ENCODE results near the gene RGS7.

Gene RGS7

DNA sequence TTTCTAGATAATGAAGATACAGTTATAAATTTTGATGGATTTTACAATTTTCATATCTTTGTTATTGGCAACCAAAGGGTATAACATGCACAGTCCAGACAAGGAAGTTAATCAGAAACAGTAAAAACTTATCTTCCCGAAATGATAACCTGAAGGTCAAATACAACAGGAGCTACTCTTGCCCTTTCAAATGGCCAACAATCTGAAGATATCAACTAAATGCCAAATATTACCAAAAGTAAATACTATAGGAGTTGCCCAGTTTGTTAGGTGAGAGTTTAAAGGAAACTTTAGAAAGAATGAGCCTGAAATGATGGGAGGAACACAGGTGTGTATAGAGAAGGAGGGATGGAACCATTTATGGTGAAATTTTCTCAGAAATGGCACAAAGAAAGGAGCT, 153.2 kb downstream of the RGS7 start:
- Histone ChIP-seq H4K8ac (ENCODE audit: low read depth, low read length) (no peak overlapping the region), H3K23ac (ENCODE audit: low read length) (no peak overlapping the region), H3K36me3 (ENCODE audit: control insufficient read depth, insufficient read depth, low read length) (no peaks in the 10 kb centered on the region), H3K27me3 (ENCODE audit: insufficient read depth, low read length, poor library complexity) (no peaks in the 10 kb centered on the region), H3K4me2 (ENCODE audit: low read length) (no peak overlapping the region), H3K79me1 (ENCODE audit: low read length) (no peaks in the 10 kb centered on the region), H3K56ac (ENCODE audit: low read length) (no peak overlapping the region), H3K4me1 (ENCODE audit: control insufficient read depth, low read depth, low read length) (no peaks in the 10 kb centered on the region), H3K4me3 (ENCODE audit: low read length) (no peak overlapping the region), H3K4ac (ENCODE audit: low read depth, low read length) (no peak overlapping the region), H2BK15ac (replicated peaks; ENCODE audit: low read depth) (no peak overlapping the region), H3K18ac (ENCODE audit: low read length) (no peak overlapping the region), H2AK5ac (ENCODE audit: low read length) (no peak overlapping the region), H2BK120ac (ENCODE audit: low read depth, low read length) (no peak overlapping the region), H2BK5ac (ENCODE audit: low read length) (no peak overlapping the region), H3K9ac (ENCODE audit: low read length) (no peak overlapping the region), H3K27ac (ENCODE audit: low read depth, low read length) (no peak overlapping the region), H3K79me2 (ENCODE audit: control insufficient read depth, insufficient read depth, low read length) (no peaks in the 10 kb centered on the region), H4K5ac (ENCODE audit: low read length) (no peak overlapping the region)
- DNase-seq: no peak
- no CpG with 5 or more reads among the region's 1 CpG for WGBS (ENCODE audit: extremely low coverage, insufficient coverage, low lambda C conversion rate)

GRCh38 chr1:241202401-241202800, 154.6 kb downstream of the RGS7 start:
- peak; percentile 40 for DNase-seq
- no CpG with 5 or more reads among the region's 4 CpGs for WGBS (ENCODE audit: extremely low coverage, insufficient coverage, low lambda C conversion rate)
- Histone ChIP-seq H3K79me2 (ENCODE audit: control insufficient read depth, insufficient read depth, low read length) (no peaks in the 10 kb centered on the region), H3K18ac (ENCODE audit: low read length) (no peak overlapping the region), H3K4me2 (ENCODE audit: low read length) (no peak overlapping the region), H3K4me1 (ENCODE audit: control insufficient read depth, low read depth, low read length) (no peaks in the 10 kb centered on the region), H2AK5ac (ENCODE audit: low read length) (no peak overlapping the region), H3K27ac (ENCODE audit: low read depth, low read length) (no peak overlapping the region), H3K27me3 (ENCODE audit: insufficient read depth, low read length, poor library complexity) (no peaks in the 10 kb centered on the region), H3K4me3 (ENCODE audit: low read length) (no peak overlapping the region), H3K23ac (ENCODE audit: low read length) (no peak overlapping the region), H2BK15ac (replicated peaks; ENCODE audit: low read depth) (no peak overlapping the region), H3K4ac (ENCODE audit: low read depth, low read length) (no peak overlapping the region), H2BK5ac (ENCODE audit: low read length) (no peak overlapping the region), H4K5ac (ENCODE audit: low read length) (no peak overlapping the region), H3K9ac (ENCODE audit: low read length) (no peak overlapping the region), H3K79me1 (ENCODE audit: low read length) (no peaks in the 10 kb centered on the region), H3K56ac (ENCODE audit: low read length) (no peak overlapping the region), H4K8ac (ENCODE audit: low read depth, low read length) (no peak overlapping the region), H3K36me3 (ENCODE audit: control insufficient read depth, insufficient read depth, low read length) (no peaks in the 10 kb centered on the region), H2BK120ac (ENCODE audit: low read depth, low read length) (no peak overlapping the region)

DNA sequence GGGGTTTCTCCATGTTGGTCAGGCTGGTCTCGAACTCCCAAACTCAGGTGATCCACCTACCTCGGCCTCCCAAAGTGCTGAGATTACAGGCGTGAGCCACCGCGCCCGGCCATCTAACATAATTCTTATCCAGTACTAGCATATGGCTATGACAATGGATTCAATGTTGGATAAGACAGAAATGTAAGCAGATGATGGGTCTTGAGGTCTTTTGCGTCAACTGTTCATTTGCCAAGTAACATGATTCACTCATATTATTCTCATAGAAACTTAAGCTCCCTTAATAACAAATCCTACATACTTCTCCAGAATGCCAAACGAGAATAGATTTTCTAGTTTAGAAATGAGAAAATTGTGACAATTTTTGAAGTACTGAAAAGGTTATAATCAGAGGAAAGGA, 170.3 kb downstream of the RGS7 start:
- WGBS (ENCODE audit: extremely low coverage, insufficient coverage, low lambda C conversion rate): no CpG with 5 or more reads among the region's 8 CpGs
- no peak overlapping the region for H3K4me2 ChIP-seq (ENCODE audit: low read length)

GRCh38 chr1:241181971-241182370, 175.0 kb downstream of the RGS7 start:
- Histone ChIP-seq H3K36me3 (ENCODE audit: control insufficient read depth, insufficient read depth, low read length) (no peaks in the 10 kb centered on the region), H2BK15ac (replicated peaks; ENCODE audit: low read depth) (no peak overlapping the region), H4K8ac (ENCODE audit: low read depth, low read length) (no peak overlapping the region), H4K5ac (ENCODE audit: low read length) (no peak overlapping the region), H3K23ac (ENCODE audit: low read length) (no peak overlapping the region), H3K4me1 (ENCODE audit: control insufficient read depth, low read depth, low read length) (no peaks in the 10 kb centered on the region), H3K56ac (ENCODE audit: low read length) (no peak overlapping the region), H3K4me3 (ENCODE audit: low read length) (no peak overlapping the region), H3K18ac (ENCODE audit: low read length) (no peak overlapping the region), H3K79me1 (ENCODE audit: low read length) (no peaks in the 10 kb centered on the region), H3K27ac (ENCODE audit: low read depth, low read length) (no peak overlapping the region), H3K27me3 (ENCODE audit: insufficient read depth, low read length, poor library complexity) (no peaks in the 10 kb centered on the region), H3K4ac (ENCODE audit: low read depth, low read length) (no peak overlapping the region), H3K4me2 (ENCODE audit: low read length) (no peak overlapping the region), H2BK120ac (ENCODE audit: low read depth, low read length) (no peak overlapping the region), H3K9ac (ENCODE audit: low read length) (no peak overlapping the region), H2AK5ac (ENCODE audit: low read length) (no peak overlapping the region), H3K79me2 (ENCODE audit: control insufficient read depth, insufficient read depth, low read length) (no peaks in the 10 kb centered on the region), H2BK5ac (ENCODE audit: low read length) (no peak overlapping the region)
- WGBS (ENCODE audit: extremely low coverage, insufficient coverage, low lambda C conversion rate): no CpG with 5 or more reads among the region's 5 CpGs
- DNase-seq: no peak

More for the DNA sequence above, 170.3 kb downstream of the RGS7 start:
- Histone ChIP-seq H3K4me1 (ENCODE audit: control insufficient read depth, low read depth, low read length) (no peaks in the 10 kb centered on the region), H3K79me1 (ENCODE audit: low read length) (no peaks in the 10 kb centered on the region), H2BK5ac (ENCODE audit: low read length) (no peak overlapping the region), H4K5ac (ENCODE audit: low read length) (no peak overlapping the region), H3K4ac (ENCODE audit: low read depth, low read length) (no peak overlapping the region), H4K8ac (ENCODE audit: low read depth, low read length) (no peak overlapping the region), H2BK15ac (replicated peaks; ENCODE audit: low read depth) (no peak overlapping the region), H3K36me3 (ENCODE audit: control insufficient read depth, insufficient read depth, low read length) (no peaks in the 10 kb centered on the region), H3K23ac (ENCODE audit: low read length) (no peak overlapping the region), H3K56ac (ENCODE audit: low read length) (no peak overlapping the region), H3K79me2 (ENCODE audit: control insufficient read depth, insufficient read depth, low read length) (no peaks in the 10 kb centered on the region), H3K27me3 (ENCODE audit: insufficient read depth, low read length, poor library complexity) (no peaks in the 10 kb centered on the region), H3K18ac (ENCODE audit: low read length) (no peak overlapping the region), H2AK5ac (ENCODE audit: low read length) (no peak overlapping the region), H3K27ac (ENCODE audit: low read depth, low read length) (no peak overlapping the region), H3K9ac (ENCODE audit: low read length) (no peak overlapping the region), H2BK120ac (ENCODE audit: low read depth, low read length) (no peak overlapping the region), H3K4me3 (ENCODE audit: low read length) (no peak overlapping the region)
- no peak for DNase-seq

GRCh38 chr1:241181471-241181870, 175.5 kb downstream of the RGS7 start:
- no peaks in the 10 kb centered on the region for H3K36me3 ChIP-seq (ENCODE audit: control insufficient read depth, insufficient read depth, low read length)
- H3K27ac ChIP-seq (ENCODE audit: low read depth, low read length): no peak overlapping the region
- H4K8ac ChIP-seq (ENCODE audit: low read depth, low read length): no peak overlapping the region
- no peaks in the 10 kb centered on the region for H3K79me1 ChIP-seq (ENCODE audit: low read length)
- H3K4ac ChIP-seq (ENCODE audit: low read depth, low read length): no peak overlapping the region
- H2BK120ac ChIP-seq (ENCODE audit: low read depth, low read length): no peak overlapping the region
- H3K27me3 ChIP-seq (ENCODE audit: insufficient read depth, low read length, poor library complexity): no peaks in the 10 kb centered on the region
- no peak overlapping the region for H3K56ac ChIP-seq (ENCODE audit: low read length)
- H3K9ac ChIP-seq (ENCODE audit: low read length): no peak overlapping the region
- no peak overlapping the region for H3K4me2 ChIP-seq (ENCODE audit: low read length)
- H2AK5ac ChIP-seq (ENCODE audit: low read length): no peak overlapping the region
- H2BK15ac ChIP-seq (replicated peaks; ENCODE audit: low read depth): no peak overlapping the region
- H4K5ac ChIP-seq (ENCODE audit: low read length): no peak overlapping the region
- no peak overlapping the region for H2BK5ac ChIP-seq (ENCODE audit: low read length)
- H3K4me1 ChIP-seq (ENCODE audit: control insufficient read depth, low read depth, low read length): no peaks in the 10 kb centered on the region
- H3K23ac ChIP-seq (ENCODE audit: low read length): no peak overlapping the region
- H3K4me3 ChIP-seq (ENCODE audit: low read length): no peak overlapping the region
- no peak overlapping the region for H3K18ac ChIP-seq (ENCODE audit: low read length)
- no peaks in the 10 kb centered on the region for H3K79me2 ChIP-seq (ENCODE audit: control insufficient read depth, insufficient read depth, low read length)
- no peak for DNase-seq

GRCh38 chr1:241180569-241180968, 176.4 kb downstream of the RGS7 start:
- no peak overlapping the region for H4K8ac ChIP-seq (ENCODE audit: low read depth, low read length)
- H3K23ac ChIP-seq (ENCODE audit: low read length): no peak overlapping the region
- WGBS (ENCODE audit: extremely low coverage, insufficient coverage, low lambda C conversion rate): no CpG with 5 or more reads among the region's 4 CpGs
- H4K5ac ChIP-seq (ENCODE audit: low read length): no peak overlapping the region
- H3K36me3 ChIP-seq (ENCODE audit: control insufficient read depth, insufficient read depth, low read length): no peaks in the 10 kb centered on the region
- DNase-seq: no peak
- no peak overlapping the region for H3K9ac ChIP-seq (ENCODE audit: low read length)
- H3K4me1 ChIP-seq (ENCODE audit: control insufficient read depth, low read depth, low read length): no peaks in the 10 kb centered on the region
- no peak overlapping the region for H3K56ac ChIP-seq (ENCODE audit: low read length)
- no peak overlapping the region for H3K4me3 ChIP-seq (ENCODE audit: low read length)
- H3K18ac ChIP-seq (ENCODE audit: low read length): no peak overlapping the region
- no peaks in the 10 kb centered on the region for H3K27me3 ChIP-seq (ENCODE audit: insufficient read depth, low read length, poor library complexity)
- no peak overlapping the region for H3K4ac ChIP-seq (ENCODE audit: low read depth, low read length)
- H3K27ac ChIP-seq (ENCODE audit: low read depth, low read length): no peak overlapping the region
- no peaks in the 10 kb centered on the region for H3K79me2 ChIP-seq (ENCODE audit: control insufficient read depth, insufficient read depth, low read length)
- no peak overlapping the region for H3K4me2 ChIP-seq (ENCODE audit: low read length)
- no peak overlapping the region for H2AK5ac ChIP-seq (ENCODE audit: low read length)
- H2BK5ac ChIP-seq (ENCODE audit: low read length): no peak overlapping the region
- no peak overlapping the region for H2BK15ac ChIP-seq (replicated peaks; ENCODE audit: low read depth)
- H2BK120ac ChIP-seq (ENCODE audit: low read depth, low read length): no peak overlapping the region
- H3K79me1 ChIP-seq (ENCODE audit: low read length): no peaks in the 10 kb centered on the region
